HepG2 (cell line): ENCODE results near the gene TSLP. TPM values are rescaled to one million over a fixed set of nuclear protein-coding genes. Genes with fewer than 3 reads are reported as not detected.

Experiments
- ATAC-seq: fragments of 200-7000 bp; cut with Tn5 transposase; 3 replicates; pipeline ENCODE4 v1.9.1; 2020; ENCODE audit warnings: mild to moderate bottlenecking, moderate library complexity
- BruUV-seq: library from RNA; stranded (reverse); fragments of 400-500 nt; replicated peaks from 2 replicates; lab custom pipeline; 2021; lab: Mats Ljungman, UMichigan
- CTCF ChIA-PET: fragments of 300-600 bp; formaldehyde crosslinking; extraction: SDS; loops from one replicate; lab custom pipeline; 2021; ENCODE audit warnings: low total read pairs, inconsistent platforms, low intra/inter-chr PET ratio; lab: Yijun Ruan, JAX
- POLR2A ChIA-PET: fragments of 350-600 bp; sonication (Branson Sonifier 250); formaldehyde crosslinking; loops from one replicate; lab custom pipeline; 2020; ENCODE audit warnings: antibody characterized with exemption, inconsistent platforms; lab: Yijun Ruan, JAX
- DNase-seq: peaks from one replicate; pipeline ENCODE4 v3.0.0-alpha.2; 2015; ENCODE audit warnings: low spot score
- FAIRE-seq: peaks from 3 replicates; lab custom pipeline; 2011; peaks lifted over from hg19 to GRCh38; lab: Jason Lieb, UNC
- H2AFZ ChIP-seq: one replicate; pipeline ENCODE4 v1.6.1; 2011; ENCODE audit warnings: low read length, inconsistent platforms
- H3K27ac ChIP-seq: fragments of 300-600 bp; 3 replicates; pipeline ENCODE4 v1.8.0; 2011; ENCODE audit warnings: mixed run types, mild to moderate bottlenecking, mixed read lengths, low read length, inconsistent platforms; ENCODE audit not compliant: insufficient read depth; ENCODE audit errors: extremely low read length
- H3K27me3 ChIP-seq, 2 experiments: fragments of 200-600 bp in 1 of 2; 2 replicates in 1 of 2; 3 replicates in 1 of 2; pipeline versions ENCODE4 v1.6.0 to v1.8.0; 2011; ENCODE audit warnings: low read length in 2 of 2, mild to moderate bottlenecking in 2 of 2, moderate library complexity in 2 of 2, inconsistent platforms in 1 of 2; ENCODE audit not compliant: insufficient read depth in 2 of 2, control insufficient read depth in 1 of 2
- H3K36me3 ChIP-seq, 2 experiments: fragments of 200-600 bp in 1 of 2; replicated peaks in 1 of 2; 2 replicates in 1 of 2; 3 replicates in 1 of 2; pipeline versions ENCODE4 v1.5.1 to v1.8.0; 2011; ENCODE audit warnings: low read length in 2 of 2, inconsistent platforms in 1 of 2; ENCODE audit not compliant: insufficient read depth in 2 of 2, control insufficient read depth in 1 of 2
- H3K4me1 ChIP-seq: 2 replicates; pipeline ENCODE4 v1.5.1; 2012; ENCODE audit warnings: low read length, inconsistent platforms; ENCODE audit not compliant: insufficient read depth
- H3K4me2 ChIP-seq: 2 replicates; pipeline ENCODE4 v1.6.0; 2011; ENCODE audit warnings: low read depth, low read length, inconsistent platforms
- H3K4me3 ChIP-seq, 3 experiments: fragments of 200-600 bp in 1 of 3; sonication (generic), shearing (Covaris generic) in 1 of 3; replicated peaks in 1 of 3; 2 replicates each; pipeline ENCODE4 v1.5.1; 2011 to 2016; ENCODE audit warnings: low read length in 3 of 3, inconsistent platforms in 2 of 3, low read depth in 2 of 3, mild to moderate bottlenecking in 2 of 3, control low read depth in 1 of 3, mixed read lengths in 1 of 3; ENCODE audit not compliant: insufficient read depth in 1 of 3
- H3K79me2 ChIP-seq: one replicate; pipeline ENCODE4 v1.6.1; 2011; ENCODE audit warnings: low read length, inconsistent platforms; ENCODE audit not compliant: insufficient read depth
- H3K9ac ChIP-seq: 2 replicates; pipeline ENCODE4 v1.6.0; 2011; ENCODE audit warnings: mild to moderate bottlenecking, low read depth, low read length, inconsistent platforms; ENCODE audit not compliant: insufficient read depth
- H3K9me3 ChIP-seq: 2 replicates; pipeline ENCODE4 v1.5.1; 2012; ENCODE audit warnings: mild to moderate bottlenecking, low read length
- H4K20me1 ChIP-seq: 2 replicates; pipeline ENCODE4 v1.6.0; 2011; ENCODE audit warnings: inconsistent platforms, mild to moderate bottlenecking, low read length, moderate library complexity; ENCODE audit not compliant: insufficient read depth
- ARID2 ChIP-seq: sonication (generic); formaldehyde crosslinking; IDR thresholded peaks from 2 replicates; pipeline ENCODE4 v1.8.1; 2022; ENCODE audit warnings: mild to moderate bottlenecking, missing genetic modification reagents, borderline replicate concordance
- CHD4 ChIP-seq: fragments of 200-600 bp; sonication (generic); IDR thresholded peaks from 2 replicates; pipeline ENCODE4 v1.7.0; 2017; ENCODE audit warnings: mild to moderate bottlenecking, low read length, borderline replicate concordance
- HMGXB4 ChIP-seq, 2 experiments: sonication (generic) in 1 of 2; formaldehyde crosslinking in 1 of 2; IDR thresholded peaks; 2 replicates each; pipeline versions ENCODE4 v1.4.0 to v1.6.1; 2018 to 2020; ENCODE audit warnings: missing genetic modification reagents in 2 of 2, borderline replicate concordance in 1 of 2, low read depth in 1 of 2, mild to moderate bottlenecking in 1 of 2, missing biosample characterization in 1 of 2
- MBNL3 ChIP-seq: fragments of 250-450 bp; sonication (Bioruptor Pico); conservative IDR thresholded peaks from 2 replicates; pipeline ENCODE4 v1.8.0; 2022; ENCODE audit warnings: mild to moderate bottlenecking, inconsistent platforms
- MEIS2 ChIP-seq: sonication (generic); formaldehyde crosslinking; IDR thresholded peaks from 2 replicates; pipeline ENCODE4 v1.9.0; 2021; ENCODE audit warnings: mild to moderate bottlenecking, missing genetic modification reagents
- NCOR1 ChIP-seq: fragments of 200-600 bp; sonication (generic); IDR thresholded peaks from 2 replicates; pipeline ENCODE4 v1.7.0; 2017; ENCODE audit warnings: antibody characterized with exemption, low read length, borderline replicate concordance
- NPAS2 ChIP-seq: sonication (generic); formaldehyde crosslinking; IDR thresholded peaks from 2 replicates; pipeline ENCODE4 v1.8.0; 2022; ENCODE audit warnings: mild to moderate bottlenecking, missing genetic modification reagents, borderline replicate concordance
- RNF219 ChIP-seq: sonication (generic); formaldehyde crosslinking; IDR thresholded peaks from 2 replicates; pipeline ENCODE4 v1.5.0; 2020; ENCODE audit warnings: mild to moderate bottlenecking, missing genetic modification reagents
- SNAPC5 ChIP-seq: sonication (generic); formaldehyde crosslinking; IDR thresholded peaks from 2 replicates; pipeline ENCODE4 v1.8.1; 2023; ENCODE audit warnings: mild to moderate bottlenecking, missing genetic modification reagents, borderline replicate concordance
- SPEN ChIP-seq: sonication (generic); formaldehyde crosslinking; IDR thresholded peaks from 2 replicates; pipeline ENCODE4 v1.5.1; 2020; ENCODE audit warnings: low read depth, mild to moderate bottlenecking, missing genetic modification reagents
- TEAD2 ChIP-seq: sonication (generic); formaldehyde crosslinking; IDR thresholded peaks from 2 replicates; pipeline ENCODE4 v1.9.0; 2021; ENCODE audit warnings: missing genetic modification reagents
- ZBTB34 ChIP-seq: sonication (generic); formaldehyde crosslinking; IDR thresholded peaks from 2 replicates; pipeline ENCODE4 v1.8.0; 2022; ENCODE audit warnings: mild to moderate bottlenecking, missing genetic modification reagents
- ZNF788 ChIP-seq: sonication (generic); formaldehyde crosslinking; IDR thresholded peaks from 2 replicates; pipeline ENCODE4 v1.5.0; 2020; ENCODE audit warnings: mild to moderate bottlenecking, missing genetic modification reagents, borderline replicate concordance
- WGBS: methylation state at CpG from one replicate; pipeline ENCODE4 v1.1.6; 2017; ENCODE audit warnings: low lambda C conversion rate; 5-methylcytosine and 5-hydroxymethylcytosine counted together
- in situ Hi-C: cut with HindIII; loops from 2 replicates; pipeline ENCODE4 v1.10.0; 2017; ENCODE audit warnings: low pct_unique_long_range_greater_than_20kb; ENCODE audit not compliant: extremely low pct_ligation_motif_present
- intact Hi-C: fragments of 100-400 bp; cut with micrococcal nuclease; formaldehyde crosslinking; loops from one replicate; pipeline ENCODE4 v1.10.0; 2022; ENCODE audit not compliant: unreplicated experiment
- polyA plus RNA-seq, 8 experiments: library from polyadenylated mRNA; depleted of rRNA in 3 of 8; stranded (reverse) in 7 of 8; unstranded in 1 of 8; fragments of >200 nt; fragmentation: Illumina TruSeq in 4 of 8; extraction: Trizol in 4 of 8; gene quantifications; 2 replicates each; pipeline versions ENCODE4 v1.2.1 to v1.2.3, GENCODE V29; 2011 to 2016; ENCODE audit warnings: low read depth in 4 of 8, missing spikeins in 1 of 8, mixed read lengths in 1 of 8; ENCODE audit not compliant: insufficient read depth in 1 of 8
- total RNA-seq, 5 experiments: library from RNA; depleted of rRNA; stranded (reverse); fragments of >200 nt; fragmentation: Illumina TruSeq; extraction: Trizol; gene quantifications; 2 replicates each; pipeline ENCODE4 v1.2.3, GENCODE V29; 2016; ENCODE audit warnings: low read depth in 1 of 5

TSLP gene
- total and polyA plus RNA-seq, 2 of the 13 experiments (the other 11 are each of a cell fraction or from before 2014, with no cell fraction given) = not detected

- WGBS = 4% methylated on average over 2 of the region's 2 CpGs
- no peak for ATAC-seq
- no peak overlapping the region for H3K9ac ChIP-seq
- no peaks in the 10 kb centered on the region for H3K36me3 ChIP-seq
- FAIRE-seq = no peak
- H3K4me1 ChIP-seq = peaks cover 18% of the 10 kb centered on the region
- in situ Hi-C loops (no loop called here), intact Hi-C loops (no loop called here)
- H3K4me3 ChIP-seq = no peak overlapping the region
- H2AFZ ChIP-seq = no peak overlapping the region
- no peaks in the 10 kb centered on the region for H4K20me1 ChIP-seq
- no peak for DNase-seq
- no peak overlapping the region for H3K27ac ChIP-seq
- TF ChIP-seq ZBTB34 (CRISPR knock-in tag) (no peak), ZNF788 (no peak), MEIS2 (no peak), HMGXB4 (CRISPR knock-in tag; IDR thresholded peaks at IDR 0.05; ENCODE audit: borderline replicate concordance in 1 of 2, low read depth in 1 of 2) (no peak), TEAD2 (CRISPR knock-in tag) (no peak), SPEN (CRISPR knock-in tag) (no peak), ARID2 (no peak), NCOR1 (no peak), NPAS2 (CRISPR knock-in tag) (no peak), MBNL3 (CRISPR knock-in tag) (no peak), CHD4 (no peak), RNF219 (CRISPR knock-in tag) (no peak), SNAPC5 (CRISPR knock-in tag) (no peak)
- POLR2A ChIA-PET = no interaction called here
- peaks cover 0 to 44% of the 10 kb centered on the region in 2 experiments; a peak in 4 of 5 replicates for H3K27me3 ChIP-seq
- BruUV-seq = no TSS peak
- no peak overlapping the region for H3K4me2 ChIP-seq
- CTCF ChIA-PET = no interaction called here
- H3K9me3 ChIP-seq = no peaks in the 10 kb centered on the region
- no peaks in the 10 kb centered on the region for H3K79me2 ChIP-seq
Observed at GRCh38 chr5:111074244-111074643, 2.7 kb downstream of the TSLP start.
